ENCODE data around the gene MBTD1.
"Not testable (repeated sequence)": the region's sequence is repeated elsewhere in the genome, so short reads cannot be mapped to it uniquely, and the experiment has no call there.

MBTD1 gene

DNA sequence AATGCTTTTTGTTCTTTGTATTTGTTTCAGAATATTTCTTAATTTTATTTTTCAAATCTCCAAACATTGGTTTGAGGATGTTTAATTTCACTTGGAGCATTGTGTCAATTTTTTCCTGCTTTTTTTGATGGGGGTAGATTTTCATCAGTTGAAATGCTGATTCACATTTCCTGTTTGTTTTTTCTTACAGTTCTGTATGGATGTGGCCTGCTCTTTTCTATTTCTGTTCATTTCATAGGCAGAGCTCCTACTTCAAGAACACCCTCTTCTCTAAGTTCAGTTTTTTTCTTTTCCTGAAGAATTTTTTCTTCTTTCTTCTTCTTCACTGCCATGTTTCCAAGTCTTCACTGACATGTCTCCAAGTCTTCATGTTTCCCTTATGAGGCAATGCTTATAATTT is 8.8 kb downstream of the MBTD1 start:
- DNase-seq, result no peak

DNA sequence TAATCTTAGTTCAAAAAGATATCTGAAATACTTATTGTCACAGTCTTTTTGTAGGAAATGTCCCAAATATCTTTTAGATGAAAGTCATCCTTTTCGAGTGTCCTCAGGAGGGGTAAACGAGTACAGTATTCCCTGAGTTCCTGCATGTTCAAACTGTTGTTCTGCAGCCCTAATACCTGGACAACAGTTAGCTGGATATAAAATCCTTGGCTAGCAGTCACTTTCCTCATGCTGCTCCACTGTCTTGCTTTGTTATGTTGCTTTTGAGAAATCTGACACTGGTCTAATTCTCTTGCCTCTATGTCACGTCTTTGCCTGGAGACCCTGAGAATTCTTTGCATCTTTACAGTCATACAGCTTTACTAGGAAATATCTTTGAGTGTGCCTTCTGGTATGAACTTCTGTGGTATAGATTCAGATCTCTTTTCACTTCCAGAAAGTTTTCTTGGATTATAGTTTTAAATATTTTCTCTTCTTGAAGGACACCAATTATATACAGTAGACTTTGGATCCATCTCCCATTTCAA is 9.5 kb downstream of the MBTD1 start:
- DNase-seq, result no peak

DNA sequence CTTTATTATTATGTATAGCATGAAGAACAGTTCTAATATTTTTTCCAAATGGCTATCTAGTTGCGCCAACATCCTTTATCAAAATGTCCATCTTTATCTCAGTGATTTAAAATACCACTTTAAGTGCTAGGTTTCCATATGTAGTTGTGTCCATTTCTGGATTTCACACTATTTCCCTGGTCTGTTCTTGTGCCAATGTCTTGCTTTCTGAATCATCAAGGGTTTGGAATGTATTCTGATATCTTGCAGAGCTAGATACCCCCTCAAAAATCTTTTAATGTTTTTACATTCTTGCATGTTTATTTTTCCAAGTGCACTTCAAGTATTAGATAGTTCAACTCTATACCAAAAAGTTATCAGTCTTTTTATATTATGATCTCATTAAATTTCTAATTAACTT is 14.3 kb downstream of the MBTD1 start:
- no peak for DNase-seq

DNA sequence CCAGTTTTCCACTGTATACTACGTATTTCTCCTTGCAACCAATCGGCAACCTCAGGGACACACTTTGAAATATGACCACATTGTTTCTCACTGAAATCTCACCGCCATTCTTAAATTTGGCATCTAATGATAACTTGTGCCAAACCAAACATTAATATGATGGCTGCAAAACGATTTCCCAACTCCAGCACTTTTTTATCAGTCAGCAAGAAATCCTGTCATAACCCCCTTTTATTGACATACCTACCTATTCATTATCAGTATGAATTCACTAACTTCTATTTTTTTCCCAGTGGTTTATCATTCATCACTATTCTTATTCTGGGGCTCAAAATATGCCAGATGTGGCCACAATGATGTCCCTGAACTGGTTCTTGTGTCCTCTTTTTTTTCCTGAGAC is 15.8 kb downstream of the MBTD1 start:
- DNase-seq, result no peak

DNA sequence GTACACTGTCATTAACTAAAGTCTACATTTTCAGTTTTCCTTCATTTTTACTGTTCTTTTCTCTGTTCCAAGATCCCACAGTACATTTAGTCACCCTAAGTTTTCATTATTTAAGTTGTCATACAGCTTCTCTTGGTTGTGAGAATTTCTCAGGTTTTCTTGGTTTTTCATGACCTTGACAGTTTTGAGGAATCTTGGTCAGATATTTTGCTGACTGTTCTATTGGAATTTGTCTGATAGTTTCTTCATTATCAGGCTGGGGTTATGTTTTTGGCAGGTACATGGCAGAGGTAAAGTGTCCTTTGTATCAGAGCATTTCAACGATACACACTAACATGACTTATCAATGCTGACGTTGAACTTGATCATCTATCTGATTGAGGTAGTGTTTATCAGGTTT is 19.6 kb downstream of the MBTD1 start:
- DNase-seq, result no peak

DNA sequence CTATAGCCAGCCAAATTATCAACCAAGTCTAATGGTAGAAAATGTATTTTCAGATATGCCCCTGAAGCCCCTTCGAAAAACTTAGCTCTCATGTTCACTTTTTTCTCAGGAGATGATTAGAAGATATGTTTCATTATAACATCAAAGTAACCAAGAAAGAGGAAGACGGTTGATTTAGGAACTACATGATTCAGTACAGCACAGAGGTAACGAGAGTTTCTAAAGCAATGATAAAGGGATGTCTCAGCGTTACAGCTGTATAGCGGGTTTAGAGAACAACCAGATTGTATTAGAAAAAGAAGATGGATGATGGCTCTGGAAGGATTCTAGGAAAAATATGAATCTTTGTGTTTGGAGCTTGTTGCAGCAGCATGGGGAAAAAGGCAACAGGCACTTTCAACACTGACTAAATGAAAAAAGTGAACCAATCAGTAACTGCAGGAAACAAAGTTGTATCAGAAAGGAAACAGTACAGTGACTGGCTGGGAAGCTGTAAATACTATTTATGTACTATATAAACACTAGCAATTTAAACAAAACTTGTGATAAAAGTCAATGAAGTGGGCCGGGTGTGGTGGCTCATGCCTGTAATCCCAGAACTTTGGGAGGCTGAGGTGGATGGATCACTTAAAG is 21.5 kb downstream of the MBTD1 start:
- no peak for DNase-seq

DNA sequence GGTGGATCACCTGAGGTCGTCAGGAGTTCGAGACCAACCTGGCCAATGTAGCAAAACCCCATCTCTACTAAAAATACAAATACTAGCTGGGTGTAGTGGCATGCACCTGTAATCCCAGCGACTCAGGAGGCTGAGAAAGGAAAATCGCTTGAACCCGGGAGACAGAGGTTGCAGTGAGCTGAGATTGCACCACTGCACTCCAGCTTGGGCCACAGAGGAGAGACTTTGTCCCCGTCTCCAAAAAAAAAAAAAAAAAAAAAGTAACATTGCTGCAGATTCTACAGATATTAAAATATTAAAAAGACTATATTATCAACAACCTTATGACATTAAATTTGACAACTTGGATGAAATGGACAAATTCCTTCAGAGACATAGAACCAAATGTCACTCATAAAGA is 25.7 kb downstream of the MBTD1 start:
- DNase-seq, result no peak

DNA sequence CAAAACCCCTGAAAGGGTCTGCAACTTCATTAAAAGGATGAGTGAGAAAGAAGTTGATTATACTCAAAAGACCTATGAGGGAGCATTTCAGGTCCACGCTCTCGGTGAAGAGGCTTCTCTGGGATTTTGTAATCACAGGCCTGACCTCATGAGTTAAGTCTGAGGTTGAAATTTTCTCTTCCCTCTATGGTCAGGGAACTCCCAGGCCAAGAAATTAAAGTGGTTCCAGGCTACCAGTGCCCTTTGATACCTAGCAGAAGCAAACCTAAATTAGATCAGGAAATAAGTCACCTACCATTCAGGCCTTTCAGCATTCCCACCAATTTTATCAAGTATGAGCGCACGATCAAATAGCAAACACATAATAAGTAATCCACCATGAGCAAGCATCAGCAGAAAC is 27.9 kb downstream of the MBTD1 start:
- no peak for DNase-seq

DNA sequence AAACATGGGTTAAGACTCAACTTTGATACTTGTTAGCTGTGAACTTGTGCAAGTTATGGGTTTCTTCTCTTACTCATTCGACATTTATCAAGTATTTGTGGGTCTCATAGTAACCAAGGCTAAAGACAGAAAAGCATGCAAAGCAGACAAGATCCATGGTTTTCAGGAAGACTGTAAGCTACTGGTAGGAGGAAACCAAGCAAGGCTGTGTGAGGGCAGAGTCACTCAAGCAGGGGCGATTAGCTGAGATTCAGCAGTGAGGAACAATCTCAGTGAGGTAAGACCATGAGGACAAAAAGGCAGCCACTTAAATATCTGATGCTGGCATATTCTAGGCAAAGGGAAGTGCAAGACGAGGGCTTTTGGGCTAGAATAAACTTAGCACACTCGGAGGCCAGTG is 29.5 kb downstream of the MBTD1 start:
- no peak for DNase-seq

DNA sequence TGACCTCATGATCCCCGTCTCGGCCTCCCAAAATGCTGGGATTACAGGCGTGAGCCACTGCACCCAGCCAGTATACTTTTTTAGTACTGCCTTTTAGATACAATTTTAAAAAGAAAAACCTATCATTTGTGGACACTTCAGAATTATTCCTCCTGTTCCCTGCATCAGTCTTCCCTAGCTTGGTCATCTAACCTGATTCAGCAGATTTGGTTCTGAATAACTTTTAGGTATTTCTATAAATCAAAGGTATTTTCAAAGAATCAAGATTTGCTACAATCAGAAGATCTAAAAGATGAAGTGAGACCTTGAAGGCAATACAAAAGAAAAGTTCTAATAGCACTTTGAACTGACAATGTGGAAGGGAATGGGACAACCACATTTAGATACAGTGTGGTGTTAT is 30.0 kb downstream of the MBTD1 start:
- no peak for DNase-seq

DNA sequence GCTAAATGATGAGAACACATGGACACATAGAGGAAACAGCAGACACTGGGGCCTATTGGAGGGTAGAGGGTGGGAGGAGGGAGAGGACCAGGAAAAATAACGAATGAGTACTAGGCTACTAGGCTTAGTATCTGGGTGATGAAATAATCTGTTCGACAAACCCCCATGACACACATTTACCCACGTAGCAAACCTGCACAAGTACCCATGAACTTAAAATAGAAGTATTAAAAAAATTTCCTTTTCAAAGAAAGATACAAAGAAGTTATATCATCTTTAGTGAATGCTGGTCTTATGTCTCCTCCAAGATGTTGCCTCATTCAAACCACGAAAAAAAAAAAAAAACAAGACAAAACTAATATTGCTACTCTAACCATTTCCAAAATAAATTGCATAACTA is 31.7 kb downstream of the MBTD1 start:
- no peak for DNase-seq

DNA sequence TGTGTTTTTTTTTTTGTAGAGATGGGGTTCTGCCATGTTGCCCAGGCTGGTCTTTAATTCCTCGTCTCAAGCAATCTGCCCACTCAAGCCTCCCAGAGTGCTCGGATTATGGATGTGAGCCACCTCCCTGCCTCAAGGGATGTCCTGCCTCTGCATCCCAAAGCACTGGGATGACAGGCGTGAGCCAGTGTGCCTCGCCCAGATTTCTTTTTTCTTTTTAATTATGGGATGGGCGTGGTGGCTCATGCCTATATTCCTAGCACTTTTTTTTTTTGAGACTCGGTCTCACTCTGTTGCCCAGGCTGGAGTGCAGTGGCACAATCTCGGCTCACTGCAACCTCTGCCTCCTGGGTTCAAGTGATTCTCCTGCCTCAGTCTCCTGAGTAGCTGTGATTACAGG is 34.3 kb downstream of the MBTD1 start:
- DNase-seq, result not testable (repeated sequence)

DNA sequence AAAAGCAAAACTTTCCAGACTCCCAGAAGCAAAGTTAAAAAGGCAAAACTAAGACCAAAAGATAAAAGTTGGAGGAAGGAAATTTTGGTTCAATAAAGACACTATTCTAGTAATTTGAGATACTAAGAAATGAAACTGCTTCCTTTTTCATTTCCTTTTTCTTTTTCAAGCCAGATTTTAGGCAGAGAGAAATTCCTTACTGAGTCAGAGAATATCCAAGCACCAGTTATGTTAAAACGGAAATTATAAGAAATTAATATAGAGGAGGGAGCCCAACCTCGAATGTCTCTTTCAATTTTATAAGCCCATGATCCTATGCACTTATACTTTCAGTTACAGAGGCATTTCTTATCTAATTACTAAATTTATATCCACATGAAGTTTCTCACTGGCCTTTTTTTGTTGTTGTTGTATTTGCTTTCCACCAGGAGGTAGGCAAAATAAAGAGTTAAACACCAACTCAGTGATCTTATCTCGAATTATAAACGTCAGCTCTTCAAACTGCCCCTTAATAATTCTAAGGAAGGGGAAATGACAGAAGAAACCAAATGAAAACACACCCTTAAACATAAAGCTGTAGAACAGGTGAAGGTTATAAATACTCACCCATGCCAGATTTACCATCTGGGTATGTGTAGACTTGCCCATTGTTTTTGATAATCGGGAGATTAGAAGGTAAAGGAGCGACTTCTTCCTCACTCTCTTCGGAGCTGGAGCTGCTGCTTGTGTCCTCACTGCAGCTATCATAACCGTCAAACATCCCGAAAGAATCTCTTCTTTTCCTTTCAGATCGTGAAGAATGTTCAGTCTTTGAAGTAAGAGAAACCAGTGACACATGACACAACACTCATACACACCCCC is 35.2 kb downstream of the MBTD1 start:
- DNase-seq, result no peak

DNA sequence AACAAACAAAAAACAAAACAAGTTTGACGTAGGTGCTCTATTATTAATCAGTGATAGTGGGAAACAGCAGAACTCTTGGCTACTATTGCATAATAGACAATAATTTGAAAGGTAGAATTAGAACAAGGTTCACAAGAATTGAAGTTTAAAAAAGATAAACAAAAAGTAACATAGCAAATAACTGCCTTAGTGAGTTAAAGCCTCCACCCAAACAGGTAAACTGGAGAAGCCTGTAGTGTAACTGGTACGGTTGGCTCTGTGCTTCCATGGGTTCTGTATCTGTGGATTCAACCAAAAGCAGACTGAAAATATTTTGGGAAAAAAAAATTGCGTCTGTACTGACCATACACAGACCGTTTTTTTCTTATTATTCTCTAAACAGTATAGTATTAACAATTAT is 38.5 kb downstream of the MBTD1 start:
- no peak for DNase-seq

DNA sequence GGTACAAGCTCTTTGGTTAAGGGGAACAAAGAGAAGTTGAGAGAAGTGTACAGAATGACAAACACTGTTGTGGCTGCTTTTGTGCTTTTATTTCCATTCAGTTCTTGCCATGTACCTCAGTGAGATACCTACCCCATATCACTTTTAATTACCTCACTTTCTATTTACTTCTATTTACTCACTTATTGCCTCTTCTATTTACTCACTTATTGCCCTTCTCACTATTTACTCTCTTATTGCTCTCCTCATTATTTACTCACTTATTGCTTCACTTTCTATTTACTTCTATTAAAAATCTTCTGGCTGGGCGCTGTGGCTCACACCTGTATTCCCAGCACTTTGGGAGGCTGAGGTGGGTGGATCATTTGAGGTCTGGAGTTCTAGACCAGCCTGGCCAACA is 41.9 kb downstream of the MBTD1 start:
- no peak for DNase-seq

DNA sequence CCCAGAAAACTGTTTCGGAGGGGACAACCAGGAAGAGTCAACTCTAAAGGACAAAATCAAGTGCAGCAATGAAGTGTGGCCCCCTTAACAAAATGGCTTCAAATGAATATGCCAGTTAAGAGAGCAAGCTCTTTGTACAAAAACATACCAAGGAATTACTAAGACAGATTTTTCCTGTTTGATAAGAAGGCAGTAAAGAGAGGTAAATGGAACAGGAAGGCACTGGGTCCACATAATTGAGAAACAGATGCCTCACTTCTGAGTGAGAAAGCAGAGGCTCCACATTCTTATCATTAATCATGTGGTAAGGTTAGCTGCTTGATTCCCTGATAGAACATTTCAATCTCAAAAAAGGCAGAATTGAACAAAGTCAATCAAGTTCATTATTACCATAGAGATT is 44.9 kb downstream of the MBTD1 start:
- DNase-seq, result no peak

DNA sequence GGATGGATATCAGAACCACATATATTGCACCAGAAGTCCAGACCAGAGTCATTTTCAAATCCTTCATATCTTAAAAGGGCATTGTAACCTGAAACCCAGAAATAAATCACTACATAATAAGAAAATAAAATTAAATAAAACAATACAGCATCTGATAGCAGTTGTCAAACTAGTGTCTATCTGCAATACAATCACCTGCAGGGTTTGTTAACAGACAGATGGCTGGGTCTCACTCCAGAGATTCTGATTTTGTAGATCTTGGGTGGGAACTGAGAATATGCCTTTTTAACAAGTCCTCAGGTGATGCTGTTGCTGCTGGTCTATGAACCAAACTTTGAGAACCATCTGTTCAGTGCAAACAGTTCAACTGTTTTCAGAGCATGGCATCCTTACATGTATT is 56.0 kb downstream of the MBTD1 start:
- no peak for DNase-seq

DNA sequence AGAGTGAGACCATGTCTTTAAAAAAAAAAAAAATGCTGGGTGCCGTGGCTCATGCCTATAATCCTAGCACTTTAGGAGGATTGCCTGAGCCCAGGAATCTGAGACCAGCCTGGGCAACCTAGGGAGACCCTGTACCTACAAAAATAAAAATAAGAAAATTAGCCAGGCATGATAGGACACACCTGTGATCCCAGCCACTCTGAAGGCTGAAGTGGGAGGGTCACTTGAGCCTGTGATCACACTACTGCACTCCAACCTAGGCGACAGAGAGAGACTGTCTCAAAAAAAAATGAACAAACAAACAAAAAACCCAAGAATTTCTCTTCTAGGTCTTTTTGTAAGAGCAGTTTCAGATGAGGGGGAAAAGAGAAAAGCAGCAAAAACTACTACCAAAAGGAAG is 59.0 kb downstream of the MBTD1 start:
- DNase-seq, result no peak

DNA sequence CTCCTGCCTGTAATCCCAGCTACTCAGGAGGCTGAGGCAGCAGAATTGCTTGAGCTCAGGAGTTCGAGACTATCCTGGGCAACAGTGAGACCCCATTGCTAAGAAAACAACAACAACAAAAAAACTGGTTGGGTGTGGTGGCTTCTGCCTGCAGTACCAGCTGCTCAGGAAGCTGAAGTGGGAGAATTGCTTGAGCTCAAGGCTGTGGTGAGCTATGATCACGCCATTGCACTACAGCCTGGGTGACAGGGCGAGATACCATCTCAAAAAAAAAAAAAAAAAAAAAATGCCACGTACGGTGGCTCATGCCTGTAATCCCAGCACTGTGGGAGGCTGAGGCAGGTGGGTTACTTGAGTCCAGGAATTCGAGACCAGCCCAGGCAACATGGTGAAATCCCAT is 59.6 kb downstream of the MBTD1 start:
- peak; percentile 26 for DNase-seq

DNA sequence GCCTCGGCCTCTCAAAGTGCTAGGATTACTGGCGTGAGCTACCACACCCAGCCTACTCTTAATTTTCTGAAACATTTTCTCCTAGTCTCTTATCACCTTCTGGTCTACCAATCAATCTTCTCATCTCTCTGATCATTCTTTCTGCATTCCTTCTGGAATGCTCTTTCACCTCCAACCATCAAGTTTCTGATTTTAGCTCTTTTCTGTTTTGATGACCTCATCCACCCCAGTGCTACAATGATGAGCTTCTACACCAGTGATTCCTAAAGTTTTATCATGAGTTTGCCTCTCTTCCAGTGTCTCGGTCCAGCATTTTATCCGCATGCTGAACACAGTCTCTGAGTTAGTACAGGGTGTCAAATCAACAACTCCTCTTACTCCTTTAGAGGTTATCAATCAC is 62.1 kb downstream of the MBTD1 start:
- no peak for DNase-seq

DNA sequence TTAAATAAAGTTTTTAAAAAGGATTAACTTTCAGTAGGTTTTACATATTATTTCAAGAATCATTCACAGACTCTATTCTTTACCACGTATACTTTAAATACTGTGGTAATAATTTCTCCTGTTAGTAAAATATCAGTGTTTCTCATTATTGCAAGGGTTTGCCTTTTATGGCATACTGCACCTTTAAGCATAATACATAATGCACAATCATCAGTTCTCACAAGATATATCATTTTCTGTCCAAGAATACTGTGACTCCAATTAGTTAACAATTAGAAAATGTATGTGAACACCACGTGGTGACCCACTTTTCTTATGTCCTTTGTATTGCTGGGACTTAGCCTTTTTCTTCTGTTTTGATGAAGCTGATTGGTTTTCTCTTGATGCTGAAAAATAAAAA is 68.0 kb downstream of the MBTD1 start:
- no peak for DNase-seq

DNA sequence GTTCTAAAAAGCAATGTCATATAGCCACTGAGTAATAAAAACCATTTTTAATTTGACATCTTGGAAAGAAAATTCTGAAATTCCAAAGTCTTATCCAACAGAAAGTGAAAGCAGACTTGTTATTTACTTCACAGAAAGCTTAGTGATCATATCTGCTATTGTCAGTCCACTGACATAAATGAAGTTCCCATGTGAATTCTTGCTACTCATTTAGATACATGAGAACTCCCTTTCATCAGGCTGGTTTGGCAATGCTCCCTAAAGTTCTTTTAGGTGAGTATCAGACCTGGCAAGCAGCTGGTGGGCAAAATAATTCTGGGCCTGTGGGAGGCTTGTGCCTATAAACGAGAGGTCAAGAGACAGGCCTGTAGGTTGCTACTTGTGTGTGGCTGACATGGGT is 70.2 kb downstream of the MBTD1 start:
- no peak for DNase-seq

DNA sequence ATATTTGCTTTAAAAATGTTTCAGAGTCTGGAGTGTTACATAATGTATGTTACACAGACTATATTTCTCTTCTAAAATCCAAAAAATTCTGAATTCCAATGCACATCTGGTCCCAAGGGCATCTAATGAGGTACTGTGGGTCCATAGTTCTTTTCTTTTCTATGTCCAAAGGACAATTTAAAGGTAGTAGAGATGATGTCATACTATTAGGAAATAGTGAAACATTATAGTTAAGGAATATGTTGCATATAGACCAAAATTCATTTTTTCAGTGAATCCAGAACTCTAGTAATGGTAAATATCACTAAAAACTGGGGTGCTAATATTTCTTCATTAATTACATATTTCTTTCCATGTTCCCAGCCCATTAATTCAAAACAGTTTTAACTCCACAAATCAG is 70.7 kb downstream of the MBTD1 start:
- DNase-seq, result no peak

DNA sequence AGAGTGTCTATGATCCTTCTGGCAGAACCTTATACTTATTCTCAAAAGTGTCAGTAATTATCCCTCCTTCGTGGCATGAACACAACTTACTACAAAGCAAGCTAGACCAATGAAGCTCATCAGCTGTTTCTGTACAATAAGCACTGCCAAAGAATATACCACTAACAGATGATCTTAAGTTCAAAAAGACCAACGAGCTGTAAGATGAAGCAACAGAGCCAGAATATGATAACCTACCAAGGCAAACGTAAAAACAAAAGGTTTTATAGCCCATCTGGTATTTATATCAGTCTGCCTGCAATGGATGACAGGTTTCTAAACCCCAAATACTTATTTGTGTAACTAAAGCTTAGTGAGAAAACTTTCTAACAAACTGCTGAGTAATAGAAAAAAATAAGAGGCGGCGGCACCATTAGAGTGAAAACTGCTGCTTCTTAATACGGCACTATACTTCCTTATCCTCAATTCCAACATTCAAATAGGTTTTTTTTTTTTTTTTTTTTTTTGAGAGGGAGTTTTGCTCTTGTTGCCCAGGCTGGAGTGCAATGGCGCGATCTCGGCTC is 71.5 kb downstream of the MBTD1 start:
- no peak for DNase-seq
